ENCODE results near the gene TXK.

TXK gene

GRCh38 chr4:48105230-48105629 is 28.8 kb downstream of the TXK start:
- DNase-seq (ENCODE audit: low read depth in 2 of 2, low spot score in 1 of 2) = no peak

- DNase-seq (ENCODE audit: low read depth in 2 of 2, low spot score in 1 of 2) = no peak
Measured at GRCh38 chr4:48103483-48104139, 30.4 kb downstream of the TXK start.

GRCh38 chr4:48102303-48102702 is 31.7 kb downstream of the TXK start:
- DNase-seq (ENCODE audit: low read depth in 2 of 2, low spot score in 1 of 2) = no peak

GRCh38 chr4:48100256-48100655 is 33.8 kb downstream of the TXK start:
- DNase-seq (ENCODE audit: low read depth in 2 of 2, low spot score in 1 of 2) = no peak

- DNase-seq (ENCODE audit: low read depth in 2 of 2, low spot score in 1 of 2) = no peak
Measured at GRCh38 chr4:48095441-48095840, 38.6 kb downstream of the TXK start.

- DNase-seq (ENCODE audit: low read depth in 2 of 2, low spot score in 1 of 2) = no peak
Measured at GRCh38 chr4:48093991-48094416, 40.0 kb downstream of the TXK start.

- no peak for DNase-seq (ENCODE audit: low read depth in 2 of 2, low spot score in 1 of 2)
Measured at GRCh38 chr4:48090621-48091020, 43.4 kb downstream of the TXK start.

- DNase-seq (ENCODE audit: low read depth in 2 of 2, low spot score in 1 of 2) = no peak
Measured at GRCh38 chr4:48085821-48086589, 48.0 kb downstream of the TXK start.

GRCh38 chr4:48082956-48083355 is 51.1 kb downstream of the TXK start:
- no peak for DNase-seq (ENCODE audit: low read depth in 2 of 2, low spot score in 1 of 2)

GRCh38 chr4:48081196-48081595 is 52.9 kb downstream of the TXK start:
- no peak for DNase-seq (ENCODE audit: low read depth in 2 of 2, low spot score in 1 of 2)

GRCh38 chr4:48079972-48080391 is 54.1 kb downstream of the TXK start:
- DNase-seq (ENCODE audit: low read depth in 2 of 2, low spot score in 1 of 2) = no peak

GRCh38 chr4:48078862-48079655 is 55.0 kb downstream of the TXK start:
- no peak for DNase-seq (ENCODE audit: low read depth in 2 of 2, low spot score in 1 of 2)

GRCh38 chr4:48078425-48078824 is 55.6 kb downstream of the TXK start:
- DNase-seq (ENCODE audit: low read depth in 2 of 2, low spot score in 1 of 2) = no peak

- no peak for DNase-seq (ENCODE audit: low read depth in 2 of 2, low spot score in 1 of 2)
Measured at GRCh38 chr4:48074657-48075056, 59.4 kb downstream of the TXK start.

GRCh38 chr4:48073567-48074103 is 60.4 kb downstream of the TXK start:
- DNase-seq (ENCODE audit: low read depth in 2 of 2, low spot score in 1 of 2) = no peak

GRCh38 chr4:48071191-48071590 is 62.9 kb downstream of the TXK start:
- no peak for DNase-seq (ENCODE audit: low read depth in 2 of 2, low spot score in 1 of 2)

- DNase-seq (ENCODE audit: low read depth in 2 of 2, low spot score in 1 of 2) = no peak
Measured at GRCh38 chr4:48069026-48069425, 65.0 kb downstream of the TXK start.

- DNase-seq (ENCODE audit: low read depth in 2 of 2, low spot score in 1 of 2) = no peak
Measured at GRCh38 chr4:48068182-48068581, 65.9 kb downstream of the TXK start.

GRCh38 chr4:48067536-48067935 is 66.5 kb downstream of the TXK start:
- no peak for DNase-seq (ENCODE audit: low read depth in 2 of 2, low spot score in 1 of 2)

GRCh38 chr4:48065587-48066052 is 68.4 kb downstream of the TXK start:
- DNase-seq (ENCODE audit: low read depth in 2 of 2, low spot score in 1 of 2) = no peak

- DNase-seq (ENCODE audit: low read depth in 2 of 2, low spot score in 1 of 2) = no peak
Measured at GRCh38 chr4:48064349-48064748, 69.7 kb downstream of the TXK start.
